ENCODE data around the gene ANKRD53. TPM values are rescaled to one million over a fixed set of nuclear protein-coding genes. Genes with fewer than 3 reads are reported as not detected.

ANKRD53 gene
- total RNA-seq, 2 experiments from 2014 or later = not detected

DNA sequence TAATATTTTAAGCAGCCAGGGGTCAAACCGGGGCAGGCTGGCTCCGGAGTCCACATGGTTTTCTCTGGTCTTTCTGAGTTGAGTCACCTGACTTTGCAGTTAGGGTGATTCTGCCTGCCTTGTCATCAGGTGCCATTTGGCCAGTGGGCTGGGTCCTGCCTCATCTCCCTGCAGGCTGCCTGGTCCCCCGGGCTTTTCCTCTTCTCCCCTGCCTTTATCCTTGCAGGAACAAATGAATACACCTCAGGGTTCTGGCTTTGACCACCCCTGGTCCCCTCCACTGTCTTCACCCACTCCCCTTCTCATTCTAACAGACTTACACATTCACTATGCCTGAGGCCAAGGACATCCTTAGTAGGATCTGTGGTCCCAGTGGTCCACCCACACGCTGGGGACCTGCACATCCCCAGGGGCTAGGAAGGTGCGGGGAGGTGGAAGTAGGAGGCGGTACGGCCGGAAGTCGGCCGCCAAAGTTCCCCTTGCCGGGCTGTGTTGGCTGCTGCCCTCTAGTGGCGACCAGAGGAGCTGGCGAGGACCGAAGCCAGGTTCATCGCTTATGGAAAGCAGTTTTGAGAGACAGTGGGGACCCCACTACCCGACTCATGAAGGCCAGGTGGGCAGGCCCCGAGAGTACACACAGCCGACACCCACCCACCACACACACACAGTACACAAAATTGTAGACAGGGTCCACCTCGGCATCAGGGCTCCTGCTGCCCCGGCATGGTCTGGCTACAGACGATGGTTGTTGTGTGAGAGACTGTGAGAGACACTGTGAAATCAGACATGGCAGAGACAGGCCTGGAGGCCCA lies 22.6 kb downstream of the ANKRD53 start:
- DNase-seq (peak; percentile 86), ATAC-seq (peak; percentile 96)
- TF ChIP-seq, protein P1, sequence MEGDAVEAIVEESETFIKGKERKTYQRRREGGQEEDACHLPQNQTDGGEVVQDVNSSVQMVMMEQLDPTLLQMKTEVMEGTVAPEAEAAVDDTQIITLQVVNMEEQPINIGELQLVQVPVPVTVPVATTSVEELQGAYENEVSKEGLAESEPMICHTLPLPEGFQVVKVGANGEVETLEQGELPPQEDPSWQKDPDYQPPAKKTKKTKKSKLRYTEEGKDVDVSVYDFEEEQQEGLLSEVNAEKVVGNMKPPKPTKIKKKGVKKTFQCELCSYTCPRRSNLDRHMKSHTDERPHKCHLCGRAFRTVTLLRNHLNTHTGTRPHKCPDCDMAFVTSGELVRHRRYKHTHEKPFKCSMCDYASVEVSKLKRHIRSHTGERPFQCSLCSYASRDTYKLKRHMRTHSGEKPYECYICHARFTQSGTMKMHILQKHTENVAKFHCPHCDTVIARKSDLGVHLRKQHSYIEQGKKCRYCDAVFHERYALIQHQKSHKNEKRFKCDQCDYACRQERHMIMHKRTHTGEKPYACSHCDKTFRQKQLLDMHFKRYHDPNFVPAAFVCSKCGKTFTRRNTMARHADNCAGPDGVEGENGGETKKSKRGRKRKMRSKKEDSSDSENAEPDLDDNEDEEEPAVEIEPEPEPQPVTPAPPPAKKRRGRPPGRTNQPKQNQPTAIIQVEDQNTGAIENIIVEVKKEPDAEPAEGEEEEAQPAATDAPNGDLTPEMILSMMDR (IDR thresholded peaks at IDR 0.05) = peak; percentile 89
- peak overlapping the region; percentile 72 for H3K4me3 Mint-ChIP-seq
- CTCF ChIA-PET = interaction anchor here (0.7 to 4.0 kb wide), 21 partner anchors 8 to 151 kb away, joined by 3 to 53 read pairs (median 5); partner anchors contain the start of genes ANKRD53 and MPHOSPH10
- peaks cover 16% of the 10 kb centered on the region for H3K4me1 Mint-ChIP-seq (ENCODE audit: low read depth)
- POLR2A ChIA-PET = interaction anchor here (0.6 kb wide), 2 partner anchors 10 to 1780 kb away, joined by 3 to 5 read pairs; no protein-coding TSS in a partner anchor
- no peaks in the 10 kb centered on the region for H3K9me3 Mint-ChIP-seq
- H3K27me3 Mint-ChIP-seq = peaks cover 3% of the 10 kb centered on the region
- H3K27ac Mint-ChIP-seq = peak overlapping the region; percentile 79
- intact Hi-C loops (cut with micrococcal nuclease) = no loop called here
- no peaks in the 10 kb centered on the region for H3K36me3 Mint-ChIP-seq (ENCODE audit: low read depth)

DNA sequence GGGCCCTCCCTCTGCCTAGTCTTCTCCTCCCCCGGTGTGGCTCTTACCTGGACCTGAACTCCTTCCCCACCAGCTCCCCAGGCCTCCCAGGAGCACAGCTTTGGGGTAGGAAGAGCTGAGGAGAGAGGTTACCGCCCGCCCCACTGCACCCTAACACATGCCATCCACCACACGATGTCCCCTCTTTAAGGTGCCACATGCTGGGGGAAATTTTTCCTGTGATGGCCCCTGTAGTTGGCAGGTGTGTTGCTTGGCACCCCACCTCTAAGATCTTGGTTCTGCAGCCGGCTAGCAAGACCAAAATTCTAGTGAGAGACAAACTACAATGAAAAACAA lies 23.1 kb downstream of the ANKRD53 start:
- TF ChIP-seq, protein P1 (IDR thresholded peaks at IDR 0.05) = no peak
- ChIA-PET POLR2A (interaction anchor here (0.6 kb wide), 2 partner anchors 9 to 1779 kb away, joined by 3 to 5 read pairs; no protein-coding TSS in a partner anchor), CTCF (interaction anchor here (0.7 to 4.0 kb wide), 22 partner anchors 8 to 212 kb away, joined by 3 to 53 read pairs (median 4); partner anchors contain the start of genes ANKRD53 and MPHOSPH10)
- no peak overlapping the region for H3K27ac Mint-ChIP-seq
- intact Hi-C loops (cut with micrococcal nuclease) = no loop called here
- peaks cover 3% of the 10 kb centered on the region for H3K27me3 Mint-ChIP-seq
- DNase-seq (no peak), ATAC-seq (no peak)
- peaks cover 15% of the 10 kb centered on the region for H3K4me1 Mint-ChIP-seq (ENCODE audit: low read depth)
- H3K9me3 Mint-ChIP-seq = no peaks in the 10 kb centered on the region
- H3K4me3 Mint-ChIP-seq = no peak overlapping the region
- no peaks in the 10 kb centered on the region for H3K36me3 Mint-ChIP-seq (ENCODE audit: low read depth)

- H3K4me3 Mint-ChIP-seq = no peak overlapping the region
- H3K27me3 Mint-ChIP-seq = peaks cover 3% of the 10 kb centered on the region
- CTCF ChIA-PET = interaction anchor here (1.0 to 4.0 kb wide), 19 partner anchors 8 to 213 kb away, joined by 3 to 53 read pairs (median 4); partner anchors contain the start of gene MPHOSPH10
- intact Hi-C loops (cut with micrococcal nuclease) = no loop called here
- ATAC-seq (no peak), DNase-seq (no peak)
- H3K36me3 Mint-ChIP-seq (ENCODE audit: low read depth) = no peaks in the 10 kb centered on the region
- POLR2A ChIA-PET = interaction anchor here (0.5 kb wide), 1 partner anchor 132 kb away, joined by 3 read pairs; no protein-coding TSS in a partner anchor
- no peaks in the 10 kb centered on the region for H3K9me3 Mint-ChIP-seq
- H3K27ac Mint-ChIP-seq = no peak overlapping the region
- peaks cover 15% of the 10 kb centered on the region for H3K4me1 Mint-ChIP-seq (ENCODE audit: low read depth)
- TF ChIP-seq, protein P1 (IDR thresholded peaks at IDR 0.05) = no peak
Observed at GRCh38 chr2:71001981-71002570, 23.6 kb downstream of the ANKRD53 start.

GRCh38 chr2:71003396-71003795 lies 25.0 kb downstream of the ANKRD53 start:
- TF ChIP-seq, protein P1 (IDR thresholded peaks at IDR 0.05) = no peak
- Mint-ChIP-seq H3K27ac (no peak overlapping the region), H3K9me3 (no peaks in the 10 kb centered on the region), H3K27me3 (peaks cover 7% of the 10 kb centered on the region), H3K4me3 (no peak overlapping the region), H3K36me3 (ENCODE audit: low read depth) (no peaks in the 10 kb centered on the region), H3K4me1 (ENCODE audit: low read depth) (peaks cover 15% of the 10 kb centered on the region)
- CTCF ChIA-PET = interaction anchor here (1.9 to 4.0 kb wide), 2 partner anchors 38 to 55 kb away, joined by 6 to 53 read pairs; no protein-coding TSS in a partner anchor
- intact Hi-C loops (cut with micrococcal nuclease) = no loop called here
- ATAC-seq (no peak), DNase-seq (no peak)
- POLR2A ChIA-PET = no interaction called here
